Raji (cell line): ENCODE data around the gene EPS15.

Experiments
- POLR2A ChIP-seq: IDR thresholded peaks from 2 replicates; pipeline ENCODE4 v1.6.1; 2011; ENCODE audit warnings: low read depth, low read length, control low read depth; ENCODE audit not compliant: insufficient read depth

EPS15 gene

GRCh38 chr1:51312718-51313117, 206.3 kb downstream of the EPS15 start:
- TF ChIP-seq POLR2A: no peak

- no peak for TF ChIP-seq POLR2A
These were observed 207.2 kb downstream of the EPS15 start for GRCh38 chr1:51311826-51312225.

- no peak for TF ChIP-seq POLR2A
These were observed 208.0 kb downstream of the EPS15 start for GRCh38 chr1:51310871-51311613.

GRCh38 chr1:51309291-51309690, 209.8 kb downstream of the EPS15 start:
- no peak for TF ChIP-seq POLR2A

GRCh38 chr1:51308636-51309035, 210.4 kb downstream of the EPS15 start:
- TF ChIP-seq POLR2A: no peak

- no peak for TF ChIP-seq POLR2A
These were observed 212.1 kb downstream of the EPS15 start for GRCh38 chr1:51306950-51307349.

GRCh38 chr1:51305371-51305823, 213.7 kb downstream of the EPS15 start:
- TF ChIP-seq POLR2A: no peak

GRCh38 chr1:51304360-51304759, 214.7 kb downstream of the EPS15 start:
- no peak for TF ChIP-seq POLR2A
